Tibial nerve (tissue), 4 donors: ENCODE data around the gene AHNAK. TPM values are rescaled to one million over a fixed set of nuclear protein-coding genes. Genes with fewer than 3 reads are reported as not detected.

Experiments used
- DNase-seq, 2 donors: peaks; one replicate each; pipeline ENCODE4 v3.0.0-alpha.2; 2019; ENCODE audit warnings: low spot score in 2 of 2
- H3K27ac ChIP-seq, 4 donors: fragments of 200-600 bp; sonication (generic) in 3 of 4; one replicate each; pipeline ENCODE4 v1.5.1; 2017 to 2019; ENCODE audit warnings: mild to moderate bottlenecking in 1 of 4
- H3K27me3 ChIP-seq, 2 donors: fragments of 200-600 bp; sonication (generic) in 1 of 2; one replicate each; pipeline versions ENCODE4 v1.5.1 to v1.6.0; 2017 to 2019
- H3K36me3 ChIP-seq, 3 donors: fragments of 200-600 bp; sonication (generic); one replicate each; pipeline ENCODE4 v1.5.1; 2018 to 2019
- H3K4me1 ChIP-seq, 4 donors: fragments of 200-600 bp; sonication (generic) in 3 of 4; one replicate each; pipeline ENCODE4 v1.5.1; 2017 to 2019
- H3K4me3 ChIP-seq, 4 donors: fragments of 200-600 bp; sonication (generic) in 3 of 4; one replicate each; pipeline ENCODE4 v1.5.1; 2017 to 2019; ENCODE audit warnings: mild to moderate bottlenecking in 1 of 4, moderate library complexity in 1 of 4
- H3K9me3 ChIP-seq, 4 donors: fragments of 200-600 bp; sonication (generic) in 3 of 4; one replicate each; pipeline ENCODE4 v1.5.1; 2017 to 2019
- CTCF ChIP-seq, 5 experiments: fragments of 200-600 bp in 3 of 5; fragments of 450-650 bp in 2 of 5; sonication (generic) in 3 of 5; IDR thresholded peaks; one replicate each; pipeline ENCODE4 v1.5.1; 2016 to 2019; ENCODE audit warnings: antibody characterized with exemption in 5 of 5, mild to moderate bottlenecking in 3 of 5, moderate library complexity in 2 of 5
- EP300 ChIP-seq, 2 donors: sonication (generic); formaldehyde crosslinking; IDR thresholded peaks; one replicate each; pipeline ENCODE4 v1.6.1; 2017; ENCODE audit warnings: antibody characterized with exemption in 2 of 2, mild to moderate bottlenecking in 1 of 2
- POLR2A ChIP-seq, 2 donors: fragments of 450-650 bp; IDR thresholded peaks; one replicate each; pipeline ENCODE4 v1.6.1; 2017; ENCODE audit warnings: antibody characterized with exemption in 2 of 2, mild to moderate bottlenecking in 2 of 2, moderate library complexity in 2 of 2
- WGBS, 2 donors: methylation state at CpG; one replicate each; pipeline ENCODE4 v1.1.5; 2018; 5-methylcytosine and 5-hydroxymethylcytosine counted together
- total RNA-seq, 4 donors: library from RNA; depleted of rRNA; stranded (reverse); fragments of >200 nt; gene quantifications; one replicate each; pipeline ENCODE4 v1.1.0, GENCODE V29; 2016

Gene AHNAK
- total RNA-seq, 4 donors from 2014 or later: 1,417 to 3,061 (median 2,562) TPM

GRCh38 chr11:62547691-62548281 lies 1.2 kb upstream of the AHNAK start:
- Histone ChIP-seq H3K4me1 (peaks cover 0 to 57% (median 50%) of the 10 kb centered on the region in 4 donors), H3K9me3 (no peaks in the 10 kb centered on the region), H3K27me3 (no peaks in the 10 kb centered on the region), H3K27ac (peak overlapping the region; percentile 97 to 98 (median 98)), H3K4me3 (peak overlapping the region; percentile 78 to 98 (median 88)), H3K36me3 (no peaks in the 10 kb centered on the region)
- 34 to 41% methylated on average over 8 of the region's 8 CpGs for WGBS, 2 donors
- no peak for DNase-seq
- TF ChIP-seq EP300 (IDR thresholded peaks at IDR 0.05): peak in 1 of 2 donors; percentile 50
- peak in 1 of 2 donors; percentile 35 for TF ChIP-seq POLR2A (IDR thresholded peaks at IDR 0.05)
- no peak for TF ChIP-seq CTCF (IDR thresholded peaks at IDR 0.05)

GRCh38 chr11:62546929-62547625 lies 471 bp upstream of the AHNAK start:
- no peak for TF ChIP-seq CTCF (IDR thresholded peaks at IDR 0.05)
- 1 to 6% methylated on average over 21 to 35 of the region's 40 CpGs for WGBS, 2 donors
- peak overlapping the region; percentile 97 to 98 (median 98) for H3K27ac ChIP-seq
- no peaks in the 10 kb centered on the region for H3K36me3 ChIP-seq
- H3K27me3 ChIP-seq: no peaks in the 10 kb centered on the region
- no peaks in the 10 kb centered on the region for H3K9me3 ChIP-seq
- DNase-seq: peak in 1 of 2 donors; percentile 45
- peak overlapping the region; percentile 78 to 98 (median 88) for H3K4me3 ChIP-seq
- peaks cover 0 to 57% (median 49%) of the 10 kb centered on the region in 4 donors for H3K4me1 ChIP-seq

DNA sequence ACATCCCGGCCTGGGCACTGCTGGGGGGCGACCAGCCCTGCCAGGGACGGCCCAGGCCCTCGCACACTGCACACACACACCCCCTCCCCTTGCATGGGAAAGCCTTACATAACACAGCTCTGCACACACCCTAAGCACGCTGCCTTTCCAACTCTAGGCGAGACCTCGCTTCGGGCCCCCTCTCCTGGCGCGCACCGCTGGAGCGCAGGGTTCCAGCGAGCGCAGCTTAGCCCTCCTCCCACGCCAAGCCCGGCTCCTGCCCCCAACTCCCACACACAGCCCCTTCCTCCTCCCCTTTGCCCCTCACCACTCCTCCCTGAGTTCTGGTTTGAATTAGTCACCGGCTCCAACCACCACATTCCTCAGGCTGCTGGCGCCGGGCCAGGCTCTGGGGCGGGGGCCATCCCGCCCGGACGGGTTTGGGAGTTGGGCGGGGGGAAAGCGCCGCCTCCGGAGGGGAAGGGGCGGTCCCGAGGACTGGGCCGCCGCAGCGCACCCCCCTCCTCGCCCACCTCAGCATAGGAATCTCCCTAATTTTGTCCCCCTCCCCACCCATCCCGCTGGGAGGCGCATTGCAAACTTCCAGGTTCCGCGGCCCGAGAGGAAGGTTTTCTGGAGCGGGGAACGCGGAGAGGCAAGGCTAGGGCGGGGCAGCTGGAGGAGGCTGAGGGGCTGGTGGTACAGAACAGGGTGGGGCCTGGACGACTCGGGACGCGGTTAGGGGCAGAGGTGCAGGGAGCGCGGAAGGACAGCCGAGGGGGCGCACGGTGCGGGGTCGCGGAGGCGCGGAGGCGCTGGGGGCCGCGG lies 966 bp downstream of the AHNAK start:
- Histone ChIP-seq H3K36me3 (no peaks in the 10 kb centered on the region), H3K4me3 (peak overlapping the region; percentile 78 to 98 (median 88)), H3K4me1 (peaks cover 0 to 57% (median 48%) of the 10 kb centered on the region in 4 donors), H3K27me3 (no peaks in the 10 kb centered on the region), H3K9me3 (no peaks in the 10 kb centered on the region), H3K27ac (peak overlapping the region; percentile 97 to 98 (median 98))
- 0 to 1% methylated on average over 30 to 53 of the region's 59 CpGs for WGBS, 2 donors
- DNase-seq: peak; percentile 92 to 93
- TF ChIP-seq CTCF (IDR thresholded peaks at IDR 0.05) (peak in 1 of 5 experiments; percentile 14), EP300 (IDR thresholded peaks at IDR 0.05) (peak; percentile 53 to 95), POLR2A (IDR thresholded peaks at IDR 0.05) (peak; percentile 17 to 54)

DNA sequence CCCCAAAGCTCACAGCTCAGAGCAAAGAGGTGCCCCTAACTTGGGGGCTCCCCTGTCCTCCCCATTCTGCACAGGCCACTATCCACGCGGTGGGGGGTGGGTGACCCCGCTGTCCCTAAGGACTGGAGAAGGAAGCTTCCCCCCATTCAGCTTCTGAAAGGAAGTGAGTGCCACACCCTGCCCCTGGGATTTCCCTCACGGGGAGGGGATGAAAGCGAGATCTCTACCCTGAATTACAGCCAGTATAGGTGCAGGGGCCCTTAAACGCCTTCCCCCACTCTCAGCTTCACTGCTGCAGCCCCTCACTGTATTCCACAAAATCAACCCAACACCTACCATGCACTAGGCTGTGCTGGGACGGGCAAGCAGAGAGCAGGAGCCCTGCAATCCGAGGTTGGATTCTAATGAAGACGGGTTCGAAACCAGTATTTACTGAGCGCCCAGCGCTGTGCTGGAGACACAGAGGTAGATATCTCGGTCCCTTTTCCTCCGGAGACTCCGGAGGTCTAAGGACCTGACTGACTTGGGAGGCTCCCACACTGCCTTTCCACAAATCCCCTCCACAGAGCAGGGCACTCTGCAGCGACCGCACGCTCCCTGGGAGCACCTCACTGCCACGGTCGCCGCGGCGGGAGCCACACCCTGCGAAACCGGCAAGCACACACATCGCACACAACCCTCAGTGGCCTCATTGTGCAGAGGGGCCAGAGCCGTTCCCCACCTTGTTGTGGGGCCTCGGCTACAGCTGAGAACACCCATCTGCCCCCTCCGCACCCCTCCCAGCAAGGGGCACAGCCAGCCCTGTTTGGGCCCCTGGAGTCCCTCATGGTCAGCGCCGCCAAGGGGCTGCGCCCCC lies 1.8 kb downstream of the AHNAK start:
- Histone ChIP-seq H3K4me3 (peak overlapping the region; percentile 78 to 98 (median 88)), H3K36me3 (no peaks in the 10 kb centered on the region), H3K9me3 (no peaks in the 10 kb centered on the region), H3K27ac (peak overlapping the region; percentile 97 to 98 (median 98)), H3K27me3 (no peaks in the 10 kb centered on the region), H3K4me1 (peaks cover 0 to 57% (median 52%) of the 10 kb centered on the region in 4 donors)
- 1 to 2% methylated on average over 15 to 28 of the region's 32 CpGs for WGBS, 2 donors
- TF ChIP-seq EP300 (IDR thresholded peaks at IDR 0.05) (no peak), CTCF (IDR thresholded peaks at IDR 0.05) (no peak), POLR2A (IDR thresholded peaks at IDR 0.05) (no peak)
- DNase-seq: no peak
